DND-41 (cell line): ENCODE results near the gene ZDHHC11B.

Experiments
- EZH2 ChIP-seq: IDR thresholded peaks from 3 replicates; pipeline ENCODE4 v1.6.1; 2012; ENCODE audit warnings: borderline replicate concordance, low read depth, mild to moderate bottlenecking, moderate library complexity, low read length, inconsistent platforms; ENCODE audit not compliant: severe bottlenecking
- TF ChIP-seq, protein P1 (sequence below): IDR thresholded peaks from 2 replicates; pipeline ENCODE4 v1.5.1; 2012; ENCODE audit warnings: borderline replicate concordance, low read length, moderate library complexity, mild to moderate bottlenecking; ENCODE audit not compliant: poor library complexity, severe bottlenecking; ENCODE audit errors: extremely low read depth

GRCh38 chr5:677131-678101 lies 107.1 kb downstream of the ZDHHC11B start:
- TF ChIP-seq, protein P1, sequence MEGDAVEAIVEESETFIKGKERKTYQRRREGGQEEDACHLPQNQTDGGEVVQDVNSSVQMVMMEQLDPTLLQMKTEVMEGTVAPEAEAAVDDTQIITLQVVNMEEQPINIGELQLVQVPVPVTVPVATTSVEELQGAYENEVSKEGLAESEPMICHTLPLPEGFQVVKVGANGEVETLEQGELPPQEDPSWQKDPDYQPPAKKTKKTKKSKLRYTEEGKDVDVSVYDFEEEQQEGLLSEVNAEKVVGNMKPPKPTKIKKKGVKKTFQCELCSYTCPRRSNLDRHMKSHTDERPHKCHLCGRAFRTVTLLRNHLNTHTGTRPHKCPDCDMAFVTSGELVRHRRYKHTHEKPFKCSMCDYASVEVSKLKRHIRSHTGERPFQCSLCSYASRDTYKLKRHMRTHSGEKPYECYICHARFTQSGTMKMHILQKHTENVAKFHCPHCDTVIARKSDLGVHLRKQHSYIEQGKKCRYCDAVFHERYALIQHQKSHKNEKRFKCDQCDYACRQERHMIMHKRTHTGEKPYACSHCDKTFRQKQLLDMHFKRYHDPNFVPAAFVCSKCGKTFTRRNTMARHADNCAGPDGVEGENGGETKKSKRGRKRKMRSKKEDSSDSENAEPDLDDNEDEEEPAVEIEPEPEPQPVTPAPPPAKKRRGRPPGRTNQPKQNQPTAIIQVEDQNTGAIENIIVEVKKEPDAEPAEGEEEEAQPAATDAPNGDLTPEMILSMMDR, result no peak
- TF ChIP-seq EZH2, result no peak
